Fibroblast of lung (primary cell): Measurements from ENCODE around the gene PPP4R1. TPM values are rescaled to one million over a fixed set of nuclear protein-coding genes. Genes with fewer than 3 reads are reported as not detected.

Experiments used
- DNase-seq, 2 donors: peaks; one replicate each; pipeline versions ENCODE4 v3.0.0 to v3.0.0-alpha.2; 2010; ENCODE audit warnings: low read depth in 2 of 2
- H2AFZ ChIP-seq: 2 replicates; pipeline ENCODE4 v1.5.1; 2012; ENCODE audit warnings: low read length, control low read depth, inconsistent platforms
- H3K27ac ChIP-seq: 2 replicates; pipeline ENCODE4 v1.5.1; 2011; ENCODE audit warnings: low read length, control low read depth; ENCODE audit not compliant: insufficient read depth
- H3K27me3 ChIP-seq: 2 replicates; pipeline ENCODE4 v1.5.1; 2011; ENCODE audit warnings: mild to moderate bottlenecking, low read length; ENCODE audit not compliant: control insufficient read depth, insufficient read depth
- H3K36me3 ChIP-seq: 2 replicates; pipeline ENCODE4 v1.5.1; 2011; ENCODE audit warnings: low read length; ENCODE audit not compliant: control insufficient read depth, insufficient read depth
- H3K4me1 ChIP-seq: 2 replicates; pipeline ENCODE4 v1.5.1; 2011; ENCODE audit warnings: low read length; ENCODE audit not compliant: control insufficient read depth, insufficient read depth; ENCODE audit errors: extremely low read depth
- H3K4me2 ChIP-seq: 2 replicates; pipeline ENCODE4 v1.5.1; 2011; ENCODE audit warnings: low read length, control low read depth; ENCODE audit not compliant: insufficient read depth; ENCODE audit errors: extremely low read depth
- H3K4me3 ChIP-seq, 4 experiments: fragments of 200-600 bp in 1 of 4; sonication (generic) in 1 of 4; replicated peaks in 1 of 4; 2 replicates each; pipeline ENCODE4 v1.5.1; 2011 to 2016; ENCODE audit warnings: low read length in 4 of 4, low read depth in 3 of 4, mild to moderate bottlenecking in 3 of 4, control low read depth in 2 of 4, inconsistent platforms in 1 of 4, mixed read lengths in 1 of 4; ENCODE audit not compliant: insufficient read depth in 1 of 4; ENCODE audit errors: control extremely low read depth in 1 of 4
- H3K79me2 ChIP-seq: 2 replicates; pipeline ENCODE4 v1.5.1; 2012; ENCODE audit warnings: mild to moderate bottlenecking, low read length, inconsistent platforms; ENCODE audit not compliant: control insufficient read depth, insufficient read depth
- H3K9ac ChIP-seq: 2 replicates; pipeline ENCODE4 v1.5.1; 2011; ENCODE audit warnings: mild to moderate bottlenecking, low read length, control low read depth; ENCODE audit not compliant: insufficient read depth
- H3K9me3 ChIP-seq: 2 replicates; pipeline ENCODE4 v1.5.1; 2012; ENCODE audit warnings: low read depth, low read length; ENCODE audit not compliant: control insufficient read depth, insufficient read depth
- H4K20me1 ChIP-seq: 2 replicates; pipeline ENCODE4 v1.5.1; 2011; ENCODE audit warnings: low read length; ENCODE audit not compliant: control insufficient read depth, insufficient read depth; ENCODE audit errors: extremely low read depth
- CTCF ChIP-seq, 2 donors: IDR thresholded peaks in 1 of 2; conservative IDR thresholded peaks in 1 of 2; 1 replicate in 1 of 2; 2 replicates in 1 of 2; pipeline ENCODE4 v1.5.1; 2011 to 2012; ENCODE audit warnings: low read length in 2 of 2, control low read depth in 1 of 2, inconsistent platforms in 1 of 2, low read depth in 1 of 2, mild to moderate bottlenecking in 1 of 2
- EZH2 ChIP-seq: IDR thresholded peaks from 2 replicates; pipeline ENCODE4 v1.5.1; 2012; ENCODE audit warnings: low read length, control low read depth, mild to moderate bottlenecking; ENCODE audit errors: missing control alignments
- polyA plus RNA-seq, 2 donors: library from polyadenylated mRNA; depleted of rRNA in 1 of 2; stranded (reverse) in 1 of 2; unstranded in 1 of 2; fragments of >200 nt; gene quantifications; 2 replicates each; pipeline ENCODE4 v1.2.1, GENCODE V29; 2011 to 2012; ENCODE audit warnings: missing spikeins in 1 of 2
- total RNA-seq: library from RNA; depleted of rRNA; stranded (reverse); fragments of >200 nt; gene quantifications from 2 replicates; pipeline ENCODE4 v1.2.1, GENCODE V29; 2014

The PPP4R1 gene
- total and polyA plus RNA-seq, 2 donors (not counting 1 experiment from before 2014, with no cell fraction given) = 83.5 to 108 TPM

- Histone ChIP-seq H2AFZ (peak overlapping the region; percentile 43), H3K9ac (no peak overlapping the region), H3K4me1 (no peaks in the 10 kb centered on the region), H3K9me3 (no peaks in the 10 kb centered on the region), H3K27me3 (no peaks in the 10 kb centered on the region), H3K36me3 (no peaks in the 10 kb centered on the region), H3K4me3 (no peak overlapping the region), H3K4me2 (no peak overlapping the region), H3K27ac (no peak overlapping the region), H3K79me2 (no peaks in the 10 kb centered on the region), H4K20me1 (no peaks in the 10 kb centered on the region)
- DNase-seq = peak in 1 of 2 donors; percentile 30
- no peak for TF ChIP-seq CTCF (conservative IDR thresholded peaks at IDR 0.05 in 1 of 2, IDR thresholded peaks at IDR 0.05 in 1 of 2; ENCODE audit: low read depth in 1 of 2, low read length in 2 of 2)
- no peak for TF ChIP-seq EZH2
Measured at GRCh38 chr18:9653390-9653789, 39.0 kb upstream of the PPP4R1 start.

GRCh38 chr18:9649164-9649540 lies 34.8 kb upstream of the PPP4R1 start:
- TF ChIP-seq CTCF (conservative IDR thresholded peaks at IDR 0.05 in 1 of 2, IDR thresholded peaks at IDR 0.05 in 1 of 2; ENCODE audit: low read depth in 1 of 2, low read length in 2 of 2) (no peak), EZH2 (no peak)
- no peaks in the 10 kb centered on the region for H3K9me3 ChIP-seq
- no peak overlapping the region for H3K27ac ChIP-seq
- H3K36me3 ChIP-seq = no peaks in the 10 kb centered on the region
- H3K4me1 ChIP-seq = no peaks in the 10 kb centered on the region
- H3K4me2 ChIP-seq = no peak overlapping the region
- no peak overlapping the region for H3K4me3 ChIP-seq
- no peak overlapping the region for H2AFZ ChIP-seq
- H3K79me2 ChIP-seq = no peaks in the 10 kb centered on the region
- no peaks in the 10 kb centered on the region for H4K20me1 ChIP-seq
- no peaks in the 10 kb centered on the region for H3K27me3 ChIP-seq
- DNase-seq = peak in 1 of 2 donors; percentile 70
- H3K9ac ChIP-seq = no peak overlapping the region

- H3K4me2 ChIP-seq = no peak overlapping the region
- no peak for DNase-seq
- no peak overlapping the region for H2AFZ ChIP-seq
- no peaks in the 10 kb centered on the region for H3K4me1 ChIP-seq
- no peaks in the 10 kb centered on the region for H3K36me3 ChIP-seq
- no peaks in the 10 kb centered on the region for H3K27me3 ChIP-seq
- H3K27ac ChIP-seq = no peak overlapping the region
- H3K79me2 ChIP-seq = no peaks in the 10 kb centered on the region
- no peaks in the 10 kb centered on the region for H4K20me1 ChIP-seq
- TF ChIP-seq EZH2 (no peak), CTCF (conservative IDR thresholded peaks at IDR 0.05 in 1 of 2, IDR thresholded peaks at IDR 0.05 in 1 of 2; ENCODE audit: low read depth in 1 of 2, low read length in 2 of 2) (no peak)
- no peak overlapping the region for H3K9ac ChIP-seq
- H3K9me3 ChIP-seq = no peaks in the 10 kb centered on the region
- no peak overlapping the region for H3K4me3 ChIP-seq
Measured at GRCh38 chr18:9648431-9649163, 34.2 kb upstream of the PPP4R1 start.
